Dendritic cell treated with granulocyte-macrophage colony-stimulating factor and Interleukin-4, amounts not matched to agents 40 ng/mL and 50 ng/mL, for 4 days (primary cell): ENCODE data around the gene RAB18.
A peak's percentile ranks its signal among the peaks of the same experiment; 100 is the strongest.
"Not testable (repeated sequence)": the region's sequence is repeated elsewhere in the genome, so short reads cannot be mapped to it uniquely, and the experiment has no call there.

Experiments
- H3K27ac Mint-ChIP-seq: one replicate; pipeline ENCODE4 v1.8.0; 2022; ENCODE audit warnings: mild to moderate bottlenecking, mixed read lengths
- H3K27me3 Mint-ChIP-seq: one replicate; pipeline ENCODE4 v1.8.0; 2022; ENCODE audit warnings: mild to moderate bottlenecking, mixed read lengths
- H3K36me3 Mint-ChIP-seq: one replicate; pipeline ENCODE4 v1.8.0; 2022; ENCODE audit warnings: low read depth, mixed read lengths
- H3K4me1 Mint-ChIP-seq: one replicate; pipeline ENCODE4 v1.8.0; 2022; ENCODE audit warnings: low read depth, mixed read lengths
- H3K4me3 Mint-ChIP-seq: one replicate; pipeline ENCODE4 v1.8.0; 2022; ENCODE audit warnings: mild to moderate bottlenecking, moderate library complexity, mixed read lengths
- H3K9me3 Mint-ChIP-seq: one replicate; pipeline ENCODE4 v1.8.0; 2022; ENCODE audit warnings: mixed read lengths
- intact Hi-C: fragments of 100-400 bp; cut with micrococcal nuclease; formaldehyde crosslinking; loops from one replicate; pipeline ENCODE4 v1.15.0; 2022

The RAB18 gene

DNA sequence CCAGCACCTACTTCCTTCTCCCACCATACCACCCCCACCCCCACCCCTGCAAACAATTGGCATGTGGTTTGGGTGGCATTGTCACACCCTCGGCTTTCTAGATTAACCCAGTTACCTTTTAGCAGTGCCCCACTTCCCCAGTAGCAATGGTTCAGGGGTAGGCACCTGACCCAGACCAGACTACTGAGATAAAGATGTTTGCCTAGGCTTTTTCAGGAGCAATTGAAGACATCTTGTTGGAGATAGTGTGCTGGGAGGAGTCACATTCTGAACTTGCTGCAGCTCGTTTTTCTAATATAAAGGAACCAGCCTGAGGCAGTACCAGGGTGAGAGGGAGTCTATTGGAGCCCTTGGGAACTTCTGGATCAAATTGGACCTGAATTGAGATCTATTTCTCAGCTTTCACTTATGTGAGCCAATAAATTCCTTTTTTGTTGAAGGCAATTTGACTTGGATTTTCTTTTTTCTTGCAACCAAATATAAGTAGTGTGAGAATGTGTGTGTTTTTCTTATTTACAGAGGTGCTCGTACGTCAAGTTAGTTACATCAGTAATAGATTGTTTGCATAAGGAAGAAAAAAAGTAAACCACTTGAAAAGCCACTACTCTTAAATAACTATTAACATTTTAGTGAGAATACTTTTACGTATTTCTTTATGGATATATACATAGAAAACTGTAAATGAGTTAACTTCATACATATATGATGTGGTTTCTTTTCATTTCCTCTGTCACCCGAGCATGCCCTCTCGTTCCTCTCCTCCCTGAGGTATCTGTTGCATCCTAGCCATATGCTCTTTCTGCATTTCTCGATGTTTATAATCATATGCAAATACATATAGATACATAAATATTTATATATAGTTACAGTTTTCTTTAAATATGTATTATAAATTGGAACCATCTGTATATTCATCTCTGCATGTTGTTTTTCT lies 38.0 kb downstream of the RAB18 start:
- no peaks in the 10 kb centered on the region for H3K9me3 Mint-ChIP-seq
- H3K4me1 Mint-ChIP-seq, result peaks cover 10% of the 10 kb centered on the region
- H3K27ac Mint-ChIP-seq, result no peak overlapping the region
- H3K27me3 Mint-ChIP-seq, result no peaks in the 10 kb centered on the region
- H3K36me3 Mint-ChIP-seq, result peaks cover 43% of the 10 kb centered on the region
- intact Hi-C loops, result no loop called here
- no peak overlapping the region for H3K4me3 Mint-ChIP-seq

DNA sequence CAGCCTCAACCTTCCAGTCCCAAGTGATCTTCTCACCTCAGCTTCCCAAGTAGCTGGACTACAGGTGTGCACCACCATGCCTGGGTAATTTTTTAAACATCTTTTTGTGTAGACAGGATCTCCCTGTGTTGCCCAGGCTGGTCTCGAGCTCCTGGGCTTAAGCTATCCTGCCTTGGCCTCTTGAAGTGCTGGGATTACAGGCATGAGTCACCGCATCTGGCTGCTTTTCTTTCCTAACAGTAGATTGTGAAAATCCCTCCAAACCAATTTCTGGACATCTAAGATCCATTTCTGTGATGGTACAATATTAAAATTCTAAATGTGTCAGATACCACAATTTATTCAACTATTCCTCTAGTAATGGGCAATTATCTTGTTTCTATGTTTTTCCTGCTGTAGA lies 38.7 kb downstream of the RAB18 start:
- peaks cover 10% of the 10 kb centered on the region for H3K4me1 Mint-ChIP-seq
- H3K27ac Mint-ChIP-seq, result no peak overlapping the region

DNA sequence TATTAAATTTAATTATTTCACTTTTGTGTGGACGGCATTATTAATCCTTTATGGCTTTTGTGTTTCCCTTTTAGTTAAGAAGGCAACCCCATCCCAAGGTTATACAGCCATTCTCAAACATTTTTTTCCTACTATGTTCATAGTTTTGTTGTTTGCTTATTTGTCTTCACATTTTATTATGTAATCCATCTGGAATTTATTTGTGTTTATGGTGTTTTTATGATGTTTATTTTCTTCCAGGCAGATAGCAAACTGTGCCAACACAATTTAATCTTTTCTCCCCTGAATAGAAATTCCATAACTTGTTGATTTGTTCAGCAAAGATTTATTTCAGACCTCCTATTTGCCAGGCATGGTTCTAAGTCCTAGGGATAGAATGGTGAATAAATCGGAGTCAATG lies 42.9 kb downstream of the RAB18 start:
- H3K27me3 Mint-ChIP-seq, result no peaks in the 10 kb centered on the region
- H3K27ac Mint-ChIP-seq, result no peak overlapping the region
- peaks cover under 1% of the 10 kb centered on the region for H3K4me1 Mint-ChIP-seq
- H3K36me3 Mint-ChIP-seq, result peaks cover 36% of the 10 kb centered on the region
- no peaks in the 10 kb centered on the region for H3K9me3 Mint-ChIP-seq
- H3K4me3 Mint-ChIP-seq, result no peak overlapping the region
- intact Hi-C loops, result no loop called here

More for the DNA sequence above, 38.7 kb downstream of the RAB18 start:
- H3K4me3 Mint-ChIP-seq, result no peak overlapping the region
- H3K9me3 Mint-ChIP-seq, result no peaks in the 10 kb centered on the region
- H3K27me3 Mint-ChIP-seq, result no peaks in the 10 kb centered on the region
- H3K36me3 Mint-ChIP-seq, result peaks cover 46% of the 10 kb centered on the region
- intact Hi-C loops, result no loop called here

DNA sequence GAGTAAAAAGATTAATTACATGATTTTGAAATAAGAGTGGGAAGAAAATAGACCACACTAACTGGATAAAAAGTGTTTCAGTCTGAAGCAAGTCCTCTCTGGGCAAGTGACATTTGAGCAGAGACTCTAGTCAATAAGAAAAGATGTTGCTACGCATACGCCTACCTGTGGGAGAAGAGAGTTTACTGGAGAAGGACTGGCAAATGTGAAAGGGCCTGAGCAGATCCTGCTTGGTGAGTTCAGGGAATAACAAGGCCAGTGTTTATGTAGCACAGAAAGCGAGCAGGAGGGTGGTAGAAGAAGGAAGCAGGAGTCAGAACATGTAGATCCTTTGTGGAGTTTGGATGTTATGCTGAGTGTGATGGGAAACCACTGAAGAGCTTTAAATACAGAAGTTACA lies 43.4 kb downstream of the RAB18 start:
- Mint-ChIP-seq H3K36me3 (peaks cover 31% of the 10 kb centered on the region), H3K27me3 (no peaks in the 10 kb centered on the region), H3K4me3 (no peak overlapping the region), H3K27ac (no peak overlapping the region), H3K9me3 (no peaks in the 10 kb centered on the region), H3K4me1 (no peaks in the 10 kb centered on the region)
- intact Hi-C loops, result no loop called here

DNA sequence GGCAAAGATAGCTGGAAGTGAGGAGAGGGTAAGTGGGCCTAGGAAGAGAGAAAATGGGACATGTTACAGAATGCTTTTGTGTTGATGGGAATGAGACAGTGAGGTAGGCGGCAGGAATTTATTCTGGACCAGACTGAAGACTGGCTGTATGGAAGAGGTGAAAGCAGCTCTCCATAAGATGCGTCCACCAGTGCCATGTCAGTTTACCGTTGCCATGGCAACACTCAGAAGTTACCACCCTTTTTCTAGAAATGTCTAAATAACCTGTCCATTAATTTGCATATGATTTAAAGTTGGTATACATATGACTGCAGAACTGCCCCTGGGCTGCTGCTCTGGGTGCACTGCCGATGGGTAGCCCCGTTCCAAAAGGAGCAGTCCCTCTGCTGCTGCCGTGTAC lies 46.7 kb downstream of the RAB18 start:
- Mint-ChIP-seq H3K9me3 (no peaks in the 10 kb centered on the region), H3K27me3 (no peaks in the 10 kb centered on the region), H3K27ac (no peak overlapping the region), H3K36me3 (peaks cover 9% of the 10 kb centered on the region), H3K4me1 (no peaks in the 10 kb centered on the region), H3K4me3 (no peak overlapping the region)
- intact Hi-C loops, result loop anchor here (5.0 to 10.0 kb wide), 3 partner anchors 104 to 844 kb away; no protein-coding TSS in a partner anchor

DNA sequence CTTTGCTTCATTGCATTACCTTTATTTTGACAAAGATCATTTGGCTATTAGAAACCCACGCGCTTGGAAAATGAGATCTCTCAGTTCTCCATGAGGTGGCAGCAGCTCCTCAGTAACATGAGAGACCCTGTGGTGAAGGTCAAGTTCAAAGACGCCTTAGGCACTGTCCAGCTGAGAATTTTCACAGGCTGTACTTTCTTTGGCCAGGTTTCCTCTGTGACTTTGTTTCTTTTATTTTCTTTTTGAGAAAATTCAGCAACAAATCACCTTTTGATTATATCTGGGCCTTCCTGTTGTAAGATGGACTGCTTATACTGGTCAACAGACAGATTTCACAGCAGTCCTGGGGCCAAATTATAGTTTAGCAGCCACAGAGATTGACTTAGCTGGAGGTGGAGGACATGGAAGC lies 54.5 kb downstream of the RAB18 start:
- H3K27me3 Mint-ChIP-seq, result peaks cover 2% of the 10 kb centered on the region
- no peaks in the 10 kb centered on the region for H3K9me3 Mint-ChIP-seq
- no peaks in the 10 kb centered on the region for H3K36me3 Mint-ChIP-seq
- H3K4me1 Mint-ChIP-seq, result no peaks in the 10 kb centered on the region
- intact Hi-C loops, result loop anchor here (1.0 to 10.0 kb wide), 5 partner anchors 98 to 836 kb away; no protein-coding TSS in a partner anchor
- H3K4me3 Mint-ChIP-seq, result no peak overlapping the region
- H3K27ac Mint-ChIP-seq, result no peak overlapping the region

DNA sequence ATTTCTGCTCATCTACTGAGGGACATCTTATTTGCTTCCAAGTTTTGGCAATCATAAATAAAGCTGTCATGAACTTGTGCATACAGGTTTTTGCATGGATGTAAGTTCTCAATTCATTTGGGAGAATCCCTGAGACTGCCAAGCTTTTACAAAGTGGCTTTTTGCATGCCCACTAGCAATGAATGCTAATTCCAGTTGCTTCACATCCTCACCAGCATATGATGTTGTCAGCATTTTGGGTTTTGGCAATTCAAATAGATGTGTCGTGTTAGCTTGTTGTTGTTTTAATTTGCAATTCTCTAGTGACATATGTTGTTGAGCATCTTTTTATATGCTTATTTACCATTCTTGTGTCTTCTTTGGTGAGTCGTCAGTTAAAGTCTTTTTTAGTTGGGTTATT lies 57.2 kb downstream of the RAB18 start:
- Mint-ChIP-seq H3K4me1 (peaks cover 11% of the 10 kb centered on the region), H3K36me3 (no peaks in the 10 kb centered on the region), H3K27me3 (peaks cover 2% of the 10 kb centered on the region), H3K27ac (no peak overlapping the region), H3K9me3 (no peaks in the 10 kb centered on the region), H3K4me3 (no peak overlapping the region)
- intact Hi-C loops, result no loop called here

DNA sequence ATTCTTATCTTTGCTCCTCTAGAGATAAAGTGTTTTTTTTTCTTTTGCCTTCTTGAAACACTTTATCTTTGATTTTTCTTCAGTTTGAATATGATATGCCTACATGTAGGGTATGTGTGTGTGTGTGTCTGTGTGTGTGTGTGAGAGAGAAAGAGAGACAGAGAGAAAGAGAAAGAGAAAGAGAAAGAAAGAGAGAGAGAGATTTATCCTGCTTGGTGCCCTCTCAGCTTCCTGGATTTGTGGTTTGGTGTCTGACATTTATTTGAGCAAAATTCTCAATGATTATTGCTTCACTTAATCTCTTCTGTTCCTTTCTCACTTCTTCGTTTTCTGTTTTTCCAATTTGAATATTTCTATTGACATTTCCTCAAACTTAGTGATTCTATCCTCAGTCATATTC lies 60.3 kb downstream of the RAB18 start:
- peak overlapping the region; percentile 21 for H3K27ac Mint-ChIP-seq
- H3K4me3 Mint-ChIP-seq, result no peak overlapping the region
- peaks cover 7% of the 10 kb centered on the region for H3K9me3 Mint-ChIP-seq
- H3K36me3 Mint-ChIP-seq, result no peaks in the 10 kb centered on the region
- H3K27me3 Mint-ChIP-seq, result no peaks in the 10 kb centered on the region
- peaks cover 28% of the 10 kb centered on the region for H3K4me1 Mint-ChIP-seq
- intact Hi-C loops, result no loop called here

DNA sequence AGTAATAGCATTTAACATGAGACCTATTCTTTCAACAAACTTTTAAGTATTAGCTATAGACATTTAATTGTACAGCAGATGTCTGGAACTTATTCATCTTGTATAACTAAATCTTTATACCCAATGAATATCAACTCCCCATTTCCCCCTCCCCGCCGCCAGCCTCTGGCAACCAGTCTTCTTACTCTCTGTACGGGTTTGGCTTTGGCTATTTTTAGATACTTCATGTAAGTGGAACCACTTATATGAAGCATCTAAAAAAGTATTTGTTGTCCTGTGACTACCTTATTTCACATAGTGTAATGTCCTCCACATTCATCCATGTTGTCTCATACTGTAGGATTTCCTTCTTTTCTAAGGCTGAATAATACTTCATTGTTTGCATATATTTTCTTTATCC lies 60.8 kb downstream of the RAB18 start:
- Mint-ChIP-seq H3K36me3 (no peaks in the 10 kb centered on the region), H3K27me3 (no peaks in the 10 kb centered on the region), H3K9me3 (peaks cover 12% of the 10 kb centered on the region), H3K27ac (peak overlapping the region; percentile 21), H3K4me1 (peaks cover 32% of the 10 kb centered on the region), H3K4me3 (no peak overlapping the region)
- intact Hi-C loops, result no loop called here

DNA sequence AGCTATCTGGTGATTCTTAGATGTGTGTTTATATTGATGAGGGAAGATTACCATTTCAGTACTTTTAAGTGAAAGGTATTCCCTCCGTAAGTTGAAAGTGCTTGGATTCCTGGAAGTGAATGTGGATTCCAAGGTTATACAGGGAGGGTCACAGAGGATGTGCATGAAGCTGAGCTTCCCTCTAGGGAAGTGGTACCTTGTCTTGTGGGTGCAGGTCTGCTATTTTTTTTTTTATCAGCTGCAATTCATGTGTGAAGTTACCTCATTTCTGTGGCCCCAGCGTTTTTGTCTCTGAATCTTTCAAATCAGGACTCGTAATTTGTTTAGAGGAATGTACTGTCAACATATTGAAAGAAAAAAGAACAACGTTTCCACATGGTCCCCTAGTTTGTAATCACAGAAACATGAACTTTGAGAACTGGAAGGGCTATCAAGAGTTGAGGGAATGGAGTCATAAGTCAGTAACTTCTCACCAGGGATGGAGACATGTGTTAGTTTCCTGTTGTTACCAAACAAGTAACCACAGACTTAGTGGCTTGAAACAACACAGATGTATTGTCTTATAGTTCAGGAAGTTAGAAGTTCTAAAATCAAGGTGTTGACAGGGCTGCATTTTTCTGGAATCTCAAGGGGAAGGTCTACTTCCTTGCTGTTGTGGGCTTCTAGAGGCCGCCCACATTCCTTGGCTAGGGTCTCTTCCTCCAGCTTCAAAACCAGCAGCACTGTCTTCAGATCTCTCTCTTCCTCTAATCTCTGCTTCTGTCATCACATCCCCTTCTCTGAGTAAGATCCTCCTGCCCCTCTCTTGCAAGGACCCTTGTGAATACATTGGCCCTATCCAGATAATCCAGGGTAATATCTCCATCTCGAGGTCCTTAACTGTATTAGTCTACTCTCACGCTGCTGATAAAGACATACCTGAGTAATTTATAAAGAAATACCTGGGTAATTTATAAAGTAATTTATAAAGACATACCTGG lies 64.4 kb downstream of the RAB18 start:
- H3K27ac Mint-ChIP-seq, result no peak overlapping the region
- intact Hi-C loops, result no loop called here

DNA sequence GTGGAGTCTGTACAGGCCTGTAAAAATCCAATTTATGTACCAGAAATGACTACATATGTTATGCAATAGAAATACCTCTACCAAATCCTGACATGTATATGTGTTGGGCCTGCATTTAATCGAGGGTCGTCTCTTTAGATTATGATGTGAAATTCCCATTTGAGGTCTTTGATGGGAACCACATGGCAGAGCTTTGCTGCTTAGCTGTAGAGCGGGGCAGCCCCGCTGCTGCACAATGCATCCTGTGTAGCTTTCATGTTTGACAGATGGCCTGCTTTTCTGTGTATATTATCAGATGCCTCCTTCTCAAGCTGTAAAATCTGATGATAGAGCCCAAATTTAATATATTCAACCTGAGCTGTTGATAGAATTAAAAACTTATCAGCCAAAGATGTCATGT lies 65.8 kb downstream of the RAB18 start:
- Mint-ChIP-seq H3K27me3 (no peaks in the 10 kb centered on the region), H3K4me3 (no peak overlapping the region), H3K9me3 (peaks cover 13% of the 10 kb centered on the region), H3K36me3 (no peaks in the 10 kb centered on the region), H3K27ac (no peak overlapping the region), H3K4me1 (peaks cover 28% of the 10 kb centered on the region)
- intact Hi-C loops, result no loop called here

More for the DNA sequence above, 64.4 kb downstream of the RAB18 start:
- Mint-ChIP-seq H3K4me3 (no peak overlapping the region), H3K4me1 (peaks cover 38% of the 10 kb centered on the region), H3K36me3 (no peaks in the 10 kb centered on the region), H3K9me3 (peaks cover 13% of the 10 kb centered on the region), H3K27me3 (no peaks in the 10 kb centered on the region)

DNA sequence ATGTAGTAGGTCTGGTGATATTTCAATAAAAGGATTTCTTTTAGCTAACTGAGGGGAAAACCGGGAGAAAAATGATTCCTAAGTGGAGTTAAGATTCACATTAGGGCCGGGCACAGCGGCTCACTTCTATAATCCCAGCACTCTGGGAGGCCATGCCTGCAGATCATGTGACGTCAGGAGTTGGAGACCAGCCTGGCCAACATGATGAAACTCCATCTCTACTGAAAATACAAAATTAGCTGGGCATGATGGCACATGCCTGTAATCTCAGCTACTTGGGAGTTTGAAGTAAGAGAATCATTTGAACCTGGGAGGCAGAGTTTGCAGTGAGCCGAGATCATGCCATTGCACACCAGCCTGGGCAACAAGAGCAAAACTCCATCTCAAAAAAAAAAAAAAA lies 72.9 kb downstream of the RAB18 start:
- intact Hi-C loops, H3K4me3 Mint-ChIP-seq, H3K36me3 Mint-ChIP-seq, H3K27ac Mint-ChIP-seq, H3K4me1 Mint-ChIP-seq, H3K9me3 Mint-ChIP-seq, H3K27me3 Mint-ChIP-seq: not testable (repeated sequence)

DNA sequence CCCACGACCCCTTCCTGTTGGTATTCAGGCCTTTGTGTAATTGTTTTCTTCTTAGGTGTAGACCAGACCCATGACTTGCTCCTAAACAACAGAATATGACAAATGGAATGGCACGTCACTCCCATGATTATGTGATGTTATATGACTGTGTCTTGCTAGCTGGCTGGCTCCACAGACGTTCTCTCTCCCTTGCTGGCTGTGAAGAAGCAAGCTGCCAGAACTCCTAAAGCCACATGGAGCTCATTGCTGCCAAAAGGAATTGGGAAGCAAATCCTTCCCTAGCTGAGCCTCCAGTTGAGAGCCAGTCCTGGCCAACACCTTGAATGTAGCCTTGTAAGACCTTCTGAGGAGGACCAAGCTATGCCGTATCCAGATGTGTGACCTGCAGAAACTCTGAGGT lies 74.2 kb downstream of the RAB18 start:
- Mint-ChIP-seq H3K27me3 (peaks cover 3% of the 10 kb centered on the region), H3K4me3 (no peak overlapping the region), H3K4me1 (no peaks in the 10 kb centered on the region), H3K9me3 (no peaks in the 10 kb centered on the region), H3K27ac (no peak overlapping the region), H3K36me3 (no peaks in the 10 kb centered on the region)
- intact Hi-C loops, result no loop called here

DNA sequence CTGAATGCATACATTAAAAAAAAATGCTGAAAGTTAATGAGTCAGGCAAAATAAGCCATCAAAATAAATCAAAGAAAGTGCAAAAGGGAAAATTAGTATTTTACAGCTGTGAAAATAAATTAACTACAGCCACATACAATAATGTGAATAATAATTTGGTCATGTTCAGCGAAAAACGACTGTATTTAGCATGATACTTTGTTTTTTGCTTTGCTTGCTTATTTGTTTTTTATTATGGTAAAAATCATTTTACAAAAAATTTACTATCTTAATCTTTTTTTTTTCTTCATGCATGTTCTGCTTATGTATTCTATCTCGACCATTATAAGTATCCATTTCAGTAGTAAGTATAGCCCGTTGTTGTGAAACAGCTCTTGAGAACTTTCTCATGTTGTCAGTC lies 77.1 kb downstream of the RAB18 start:
- no peak overlapping the region for H3K4me3 Mint-ChIP-seq
- no peak overlapping the region for H3K27ac Mint-ChIP-seq

More for the DNA sequence above, 77.1 kb downstream of the RAB18 start:
- no peaks in the 10 kb centered on the region for H3K9me3 Mint-ChIP-seq
- H3K36me3 Mint-ChIP-seq, result no peaks in the 10 kb centered on the region
- intact Hi-C loops, result no loop called here
- H3K27me3 Mint-ChIP-seq, result peaks cover 3% of the 10 kb centered on the region
- H3K4me1 Mint-ChIP-seq, result no peaks in the 10 kb centered on the region
